Epithelial cell of proximal tubule (primary cell): ENCODE measurements around the gene LRIG1. TPM values are rescaled to one million over a fixed set of nuclear protein-coding genes. Genes with fewer than 3 reads are reported as not detected.

ENCODE experiments used
- DNase-seq: peaks from one replicate; pipeline ENCODE4 v3.0.0-alpha.2; 2011; ENCODE audit warnings: low read depth
- H3K4me3 ChIP-seq: 2 replicates; pipeline ENCODE4 v1.5.1; 2011; ENCODE audit warnings: low read depth, mild to moderate bottlenecking, low read length
- total RNA-seq: library from RNA; depleted of rRNA; stranded (reverse); fragments of >200 nt; gene quantifications from 2 replicates; pipeline ENCODE4 v1.2.3, GENCODE V29; 2015
- TF ChIP-seq, protein P1 (sequence below): conservative IDR thresholded peaks from 2 replicates; pipeline ENCODE4 v1.5.1; 2012; ENCODE audit warnings: low read depth, mild to moderate bottlenecking, low read length

The LRIG1 gene
- total RNA-seq, 1 donor from 2014 or later: 10.0 TPM

DNA sequence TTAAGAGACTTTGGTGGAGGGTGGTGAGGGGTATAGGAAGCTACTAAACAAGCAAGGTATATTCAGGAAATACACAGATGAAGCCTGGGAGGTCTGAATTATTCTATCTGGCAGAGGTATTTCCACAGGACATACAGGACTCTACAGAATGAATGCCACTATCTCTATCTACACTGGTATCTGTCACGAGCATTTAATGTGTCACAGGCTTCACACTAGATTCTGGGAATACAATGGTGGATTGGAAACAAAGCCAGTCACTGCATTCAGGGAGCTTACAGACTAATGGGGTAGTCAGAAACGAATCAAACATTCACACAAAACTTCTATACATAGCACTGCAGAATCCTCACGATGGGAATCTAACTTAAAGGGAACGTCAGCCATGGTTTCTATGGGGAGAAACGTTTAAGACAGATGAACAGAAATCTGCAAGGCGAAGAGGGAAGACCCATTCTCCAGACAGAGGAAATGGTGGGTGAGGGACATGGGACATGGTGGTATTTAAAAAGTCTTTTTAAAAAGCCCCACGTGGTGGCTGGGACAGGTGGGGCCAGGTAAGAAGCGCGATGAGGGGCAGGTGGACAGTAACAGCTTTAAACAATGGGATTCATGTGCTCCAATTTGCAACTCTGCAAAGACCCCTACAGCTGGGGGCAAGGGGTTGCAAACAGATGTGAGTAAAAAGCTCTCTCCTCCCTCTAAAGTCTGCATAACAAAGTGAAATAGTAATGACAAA is 16.5 kb downstream of the LRIG1 start:
- DNase-seq: no peak
- no peak overlapping the region for H3K4me3 ChIP-seq
- TF ChIP-seq, protein P1, sequence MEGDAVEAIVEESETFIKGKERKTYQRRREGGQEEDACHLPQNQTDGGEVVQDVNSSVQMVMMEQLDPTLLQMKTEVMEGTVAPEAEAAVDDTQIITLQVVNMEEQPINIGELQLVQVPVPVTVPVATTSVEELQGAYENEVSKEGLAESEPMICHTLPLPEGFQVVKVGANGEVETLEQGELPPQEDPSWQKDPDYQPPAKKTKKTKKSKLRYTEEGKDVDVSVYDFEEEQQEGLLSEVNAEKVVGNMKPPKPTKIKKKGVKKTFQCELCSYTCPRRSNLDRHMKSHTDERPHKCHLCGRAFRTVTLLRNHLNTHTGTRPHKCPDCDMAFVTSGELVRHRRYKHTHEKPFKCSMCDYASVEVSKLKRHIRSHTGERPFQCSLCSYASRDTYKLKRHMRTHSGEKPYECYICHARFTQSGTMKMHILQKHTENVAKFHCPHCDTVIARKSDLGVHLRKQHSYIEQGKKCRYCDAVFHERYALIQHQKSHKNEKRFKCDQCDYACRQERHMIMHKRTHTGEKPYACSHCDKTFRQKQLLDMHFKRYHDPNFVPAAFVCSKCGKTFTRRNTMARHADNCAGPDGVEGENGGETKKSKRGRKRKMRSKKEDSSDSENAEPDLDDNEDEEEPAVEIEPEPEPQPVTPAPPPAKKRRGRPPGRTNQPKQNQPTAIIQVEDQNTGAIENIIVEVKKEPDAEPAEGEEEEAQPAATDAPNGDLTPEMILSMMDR: no peak

DNA sequence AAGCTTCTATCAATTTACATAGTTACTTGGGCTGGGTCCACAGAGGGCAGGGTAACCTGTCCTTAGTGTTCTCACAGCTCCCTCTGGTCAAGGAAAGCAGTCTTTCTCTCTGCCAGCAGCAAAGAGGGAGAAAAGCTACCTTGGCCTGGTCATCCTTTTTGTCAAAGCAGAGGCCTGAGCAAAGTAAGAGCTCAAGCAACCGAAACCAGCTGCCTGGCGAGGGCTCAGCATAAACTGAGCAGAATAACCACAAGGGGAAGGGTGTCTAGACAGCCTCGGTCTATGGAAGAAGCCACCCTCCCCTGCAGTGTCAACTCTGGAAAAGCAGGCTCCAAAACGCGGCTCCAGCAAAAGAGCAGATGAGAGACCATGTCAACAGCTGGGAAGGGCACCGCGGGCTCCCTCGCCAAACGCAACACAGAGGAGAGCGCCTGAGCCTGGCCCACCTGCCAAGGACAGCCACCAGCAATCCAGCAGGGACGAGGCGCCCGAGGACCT is 17.4 kb downstream of the LRIG1 start:
- DNase-seq: no peak
- TF ChIP-seq, protein P1: no peak

DNA sequence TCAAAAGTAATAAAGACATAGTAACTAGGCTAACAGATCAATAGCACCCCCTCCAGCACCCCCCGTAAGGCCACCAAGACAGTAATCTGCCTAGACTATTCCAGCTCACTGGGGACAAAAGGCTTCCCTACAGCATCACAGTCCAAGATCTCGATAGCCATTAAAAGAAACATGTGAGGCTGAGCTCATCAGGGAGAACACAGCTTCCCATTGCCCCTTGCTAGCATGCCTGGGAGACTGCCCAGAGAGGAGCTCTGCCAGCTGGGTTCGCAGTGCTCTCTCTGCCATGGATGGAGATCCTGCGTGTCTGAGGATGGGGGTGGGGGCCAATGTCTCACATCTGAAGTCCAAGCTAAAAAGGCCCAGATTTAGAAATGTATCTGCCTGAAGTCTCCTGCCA is 17.8 kb downstream of the LRIG1 start:
- H3K4me3 ChIP-seq: no peak overlapping the region
- TF ChIP-seq, protein P1: no peak
- no peak for DNase-seq

More for the DNA sequence above, 17.4 kb downstream of the LRIG1 start:
- no peak overlapping the region for H3K4me3 ChIP-seq

DNA sequence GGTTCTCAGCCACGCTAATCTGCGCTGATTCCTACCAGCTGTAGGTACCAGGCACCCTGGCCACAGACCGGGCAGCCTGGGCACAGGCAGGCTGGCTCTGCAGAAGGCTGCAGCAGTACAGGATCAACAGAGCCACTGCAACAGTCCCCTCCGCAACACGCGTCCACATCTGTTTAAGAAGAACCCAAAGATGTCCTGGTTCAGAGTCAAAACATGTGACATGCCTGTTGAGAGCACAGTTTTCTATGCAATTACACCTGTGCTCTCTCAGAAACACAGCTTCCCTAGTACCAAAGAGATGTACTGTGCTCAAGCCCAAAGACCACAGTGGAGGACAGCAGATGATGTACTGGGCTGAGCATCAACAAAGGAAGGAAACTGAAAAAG is 18.8 kb downstream of the LRIG1 start:
- TF ChIP-seq, protein P1: no peak
- no peak for DNase-seq
- H3K4me3 ChIP-seq: no peak overlapping the region

DNA sequence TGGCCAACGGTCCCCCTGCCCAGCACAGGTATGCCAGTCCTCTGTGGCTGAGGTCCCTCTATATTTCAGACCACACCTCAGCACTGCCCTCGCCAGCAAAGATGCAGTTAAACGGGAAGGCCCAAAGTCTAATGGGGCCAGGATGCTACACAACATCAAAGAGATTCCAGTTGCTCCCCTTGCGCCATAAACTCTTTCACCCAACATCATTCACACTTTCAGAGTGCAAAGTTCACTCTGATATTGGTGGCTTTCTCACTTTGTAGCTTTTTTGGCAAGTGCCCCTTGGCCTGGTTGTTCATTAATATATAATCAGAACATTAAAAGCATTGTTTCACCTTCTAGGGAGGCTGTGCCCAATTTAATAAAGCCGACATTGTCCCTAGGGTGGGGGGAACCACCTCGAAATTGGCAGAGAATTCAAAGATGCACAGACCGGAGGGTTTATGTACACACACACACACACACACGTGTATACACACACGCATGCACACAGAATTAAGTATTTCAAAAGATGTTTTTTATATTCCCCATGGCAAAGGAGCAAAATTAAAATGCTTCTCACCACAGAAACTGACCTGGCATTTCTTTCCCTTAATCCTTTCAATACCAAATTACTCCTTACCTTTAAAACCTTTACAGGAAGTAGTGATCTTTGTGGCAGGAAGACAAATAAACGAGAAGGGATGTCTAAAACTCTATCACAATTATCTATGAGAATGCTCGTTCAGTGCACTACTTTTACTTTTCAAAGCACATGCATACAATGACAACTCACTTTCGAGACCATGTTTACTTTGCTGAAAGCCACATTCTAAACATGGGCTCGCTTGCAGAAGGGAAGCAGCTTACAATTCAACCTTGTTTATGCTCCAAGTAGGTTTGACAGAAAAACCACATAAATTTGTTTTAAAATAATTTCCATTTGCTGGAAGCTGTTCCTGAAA is 19.5 kb downstream of the LRIG1 start:
- H3K4me3 ChIP-seq: no peak overlapping the region
- TF ChIP-seq, protein P1: no peak
- no peak for DNase-seq

DNA sequence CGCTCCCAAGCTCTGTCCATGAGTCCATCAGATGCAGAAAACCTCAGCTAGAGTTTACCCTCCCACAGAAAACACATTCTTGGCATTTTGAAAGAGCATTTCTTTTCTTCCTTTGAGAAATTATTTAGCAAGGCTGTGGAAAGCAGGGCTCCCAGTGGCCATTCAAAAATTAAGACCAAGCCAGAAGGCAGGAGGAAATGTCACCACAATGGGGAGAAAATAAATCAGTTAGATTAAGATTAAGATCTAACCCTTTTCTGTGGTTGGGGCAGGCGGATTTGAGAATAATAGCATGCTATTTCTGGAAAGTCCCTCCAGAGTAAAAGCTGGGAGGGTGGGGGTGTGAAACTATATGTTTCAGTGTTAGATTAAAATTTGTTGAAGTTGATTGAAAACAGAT is 20.2 kb downstream of the LRIG1 start:
- no peak for DNase-seq
- TF ChIP-seq, protein P1: no peak

More for the DNA sequence above, 20.2 kb downstream of the LRIG1 start:
- no peak overlapping the region for H3K4me3 ChIP-seq
